H1 (cell line): Measurements from ENCODE around the gene GXYLT2. TPM values are rescaled to one million over a fixed set of nuclear protein-coding genes. Genes with fewer than 3 reads are reported as not detected.

Experiments
- CTCF ChIA-PET: fragments of 300-600 bp; sonication (Branson Sonifier 250); formaldehyde crosslinking; loops from one replicate; lab custom pipeline; 2021; ENCODE audit not compliant: partially characterized antibody; lab: Charles Lee
- POLR2A ChIA-PET: fragments of 300-600 bp; sonication (Branson Sonifier 250); formaldehyde crosslinking; loops from one replicate; lab custom pipeline; 2021; ENCODE audit warnings: inconsistent platforms; ENCODE audit not compliant: partially characterized antibody; lab: Charles Lee
- DNase-seq, 2 experiments: peaks; one replicate each; pipeline versions ENCODE4 v3.0.0 to v3.0.0-alpha.2; 2010 to 2022; ENCODE audit warnings: low spot score in 2 of 2, low read depth in 1 of 2, mixed read lengths in 1 of 2
- FAIRE-seq: peaks from 2 replicates; lab custom pipeline; 2011; peaks lifted over from hg19 to GRCh38; lab: Jason Lieb, UNC
- H2AFZ ChIP-seq: 2 replicates; pipeline ENCODE4 v1.8.1; 2012; ENCODE audit warnings: low read length, inconsistent platforms
- H2AK5ac ChIP-seq: 2 replicates; pipeline ENCODE4 v1.6.1; 2013; ENCODE audit warnings: low read depth, low read length
- H2BK120ac ChIP-seq: replicated peaks from 2 replicates; pipeline ENCODE3; 2013; ENCODE audit warnings: low read depth, low read length, inconsistent platforms
- H2BK12ac ChIP-seq: 2 replicates; pipeline ENCODE4 v1.6.1; 2013; ENCODE audit warnings: low read depth, low read length
- H2BK15ac ChIP-seq: 2 replicates; pipeline ENCODE4 v1.6.1; 2013; ENCODE audit warnings: low read length
- H2BK20ac ChIP-seq: 2 replicates; pipeline ENCODE4 v1.6.1; 2013; ENCODE audit warnings: low read length
- H2BK5ac ChIP-seq: 2 replicates; pipeline ENCODE4 v1.6.1; 2013; ENCODE audit warnings: low read depth, low read length
- H3K14ac ChIP-seq: 2 replicates; pipeline ENCODE4 v1.6.1; 2013; ENCODE audit warnings: inconsistent platforms; ENCODE audit not compliant: insufficient read length
- H3K18ac ChIP-seq: 2 replicates; pipeline ENCODE4 v1.6.1; 2013; ENCODE audit warnings: low read length; ENCODE audit errors: extremely low read depth
- H3K23ac ChIP-seq: 2 replicates; pipeline ENCODE4 v1.6.1; 2013; ENCODE audit warnings: inconsistent platforms; ENCODE audit not compliant: insufficient read length
- H3K23me2 ChIP-seq: 2 replicates; pipeline ENCODE4 v1.6.1; 2013; ENCODE audit warnings: low read depth, low read length
- H3K27ac ChIP-seq: 2 replicates; pipeline ENCODE4 v1.6.1; 2011; ENCODE audit warnings: low read depth, low read length, inconsistent platforms
- H3K27me3 ChIP-seq, 4 experiments: replicated peaks in 1 of 4; 1 replicate in 1 of 4; 2 replicates in 3 of 4; pipeline versions ENCODE4 v1.6.1 to v1.8.1; 2011 to 2013; ENCODE audit warnings: low read length in 3 of 4, mild to moderate bottlenecking in 3 of 4, inconsistent platforms in 2 of 4, mixed read lengths in 2 of 4, moderate library complexity in 1 of 4; ENCODE audit not compliant: control insufficient read depth in 3 of 4, insufficient read depth in 3 of 4; ENCODE audit errors: extremely low read depth in 1 of 4
- H3K36me3 ChIP-seq, 4 experiments: 2 replicates each; pipeline versions ENCODE4 v1.6.1 to v1.8.1; 2011 to 2013; ENCODE audit warnings: mild to moderate bottlenecking in 4 of 4, low read length in 3 of 4, moderate library complexity in 2 of 4, control low read depth in 1 of 4, inconsistent platforms in 1 of 4; ENCODE audit not compliant: insufficient read depth in 4 of 4, control insufficient read depth in 2 of 4
- H3K4ac ChIP-seq: replicated peaks from 2 replicates; pipeline ENCODE3; 2013; ENCODE audit warnings: low read length, low read depth, mixed read lengths, inconsistent platforms; ENCODE audit not compliant: insufficient read length
- H3K4me1 ChIP-seq, 4 experiments: replicated peaks in 1 of 4; 1 replicate in 1 of 4; 2 replicates in 3 of 4; pipeline versions ENCODE4 v1.6.1 to v1.8.1; 2011 to 2013; ENCODE audit warnings: low read length in 3 of 4, inconsistent platforms in 2 of 4, mixed read lengths in 1 of 4; ENCODE audit not compliant: insufficient read depth in 4 of 4, control insufficient read depth in 3 of 4
- H3K4me2 ChIP-seq, 2 experiments: 2 replicates each; pipeline versions ENCODE4 v1.6.1 to v1.8.1; 2011 to 2013; ENCODE audit warnings: low read depth in 2 of 2, low read length in 2 of 2, control low read depth in 1 of 2, inconsistent platforms in 1 of 2, mild to moderate bottlenecking in 1 of 2; ENCODE audit not compliant: insufficient read depth in 1 of 2
- H3K4me3 ChIP-seq, 4 experiments: fragments of 200-600, 300-600 bp in 1 of 4; sonication (generic), shearing (Covaris generic), sonication (Bioruptor Twin) in 1 of 4; 2 replicates each; pipeline versions ENCODE4 v1.5.1 to v1.8.1; 2011 to 2016; ENCODE audit warnings: low read length in 4 of 4, low read depth in 3 of 4, control low read depth in 2 of 4, inconsistent platforms in 2 of 4, mild to moderate bottlenecking in 2 of 4, mixed read lengths in 1 of 4, moderate library complexity in 1 of 4; ENCODE audit not compliant: insufficient read depth in 2 of 4; ENCODE audit errors: extremely low read depth in 1 of 4
- H3K56ac ChIP-seq: replicated peaks from 2 replicates; pipeline ENCODE3; 2013; ENCODE audit warnings: low read depth, mild to moderate bottlenecking, mixed read lengths, low read length, inconsistent platforms; ENCODE audit not compliant: insufficient read length
- H3K79me1 ChIP-seq: 2 replicates; pipeline ENCODE4 v1.6.1; 2013; ENCODE audit warnings: low read depth, low read length, control low read depth
- H3K79me2 ChIP-seq, 2 experiments: 2 replicates each; pipeline versions ENCODE4 v1.6.1 to v1.8.1; 2012 to 2013; ENCODE audit warnings: low read length in 2 of 2, mild to moderate bottlenecking in 2 of 2, inconsistent platforms in 1 of 2; ENCODE audit not compliant: insufficient read depth in 2 of 2, control insufficient read depth in 1 of 2
- H3K9ac ChIP-seq, 4 experiments: replicated peaks in 1 of 4; 1 replicate in 1 of 4; 2 replicates in 3 of 4; pipeline versions ENCODE4 v1.6.1 to v1.8.1; 2011 to 2013; ENCODE audit warnings: low read depth in 3 of 4, low read length in 3 of 4, control low read depth in 2 of 4, mild to moderate bottlenecking in 2 of 4, moderate library complexity in 2 of 4, inconsistent platforms in 1 of 4; ENCODE audit errors: extremely low read depth in 1 of 4
- H3K9me3 ChIP-seq, 2 experiments: 2 replicates each; pipeline versions ENCODE4 v1.6.1 to v1.8.1; 2012 to 2013; ENCODE audit warnings: mild to moderate bottlenecking in 2 of 2, moderate library complexity in 2 of 2, control low read depth in 1 of 2, inconsistent platforms in 1 of 2, low read depth in 1 of 2, low read length in 1 of 2, mixed read lengths in 1 of 2; ENCODE audit not compliant: insufficient read depth in 2 of 2
- H4K20me1 ChIP-seq, 2 experiments: replicated peaks in 1 of 2; 2 replicates each; pipeline versions ENCODE3 to v1.8.1; 2011 to 2013; ENCODE audit warnings: inconsistent platforms in 2 of 2, low read length in 2 of 2, mild to moderate bottlenecking in 1 of 2; ENCODE audit not compliant: insufficient read depth in 2 of 2, control insufficient read depth in 1 of 2
- H4K5ac ChIP-seq: 2 replicates; pipeline ENCODE4 v1.6.1; 2013; ENCODE audit warnings: low read length, low read depth, mixed read lengths, inconsistent platforms; ENCODE audit not compliant: insufficient read length
- H4K8ac ChIP-seq: 2 replicates; pipeline ENCODE4 v1.8.0; 2013; ENCODE audit warnings: mild to moderate bottlenecking, moderate library complexity, low read length, inconsistent platforms; ENCODE audit not compliant: insufficient read depth; ENCODE audit errors: extremely low read depth
- H4K91ac ChIP-seq: replicated peaks from 2 replicates; pipeline ENCODE3; 2013; ENCODE audit warnings: low read length, mixed read lengths, inconsistent platforms; ENCODE audit not compliant: insufficient read length
- RAD21 ChIP-seq, 2 experiments: IDR thresholded peaks in 1 of 2; conservative IDR thresholded peaks in 1 of 2; 2 replicates each; pipeline ENCODE4 v1.6.1; 2011; ENCODE audit warnings: low read depth in 2 of 2, low read length in 2 of 2, improper control_type of control experiment in 1 of 2, inconsistent platforms in 1 of 2, mild to moderate bottlenecking in 1 of 2, moderate library complexity in 1 of 2
- SUZ12 ChIP-seq: fragments of 200-600 bp; sonication (generic); IDR thresholded peaks from 2 replicates; pipeline ENCODE4 v1.6.1; 2012; ENCODE audit warnings: mild to moderate bottlenecking, inconsistent platforms, low read length, moderate library complexity, mixed read lengths
- WGBS, 2 experiments: shearing (Covaris generic) in 1 of 2; methylation state at CpG; one replicate each; pipeline versions ENCODE4 v1.1.6 to v1.1.7; 2013 to 2015; ENCODE audit warnings: low lambda C conversion rate in 2 of 2, mixed read lengths in 2 of 2, inconsistent platforms in 1 of 2, low coverage in 1 of 2, missing lambda C conversion rate in 1 of 2; ENCODE audit not compliant: insufficient replicate concordance in 2 of 2, insufficient coverage in 1 of 2, insufficient read length in 1 of 2; ENCODE audit errors: extremely low coverage in 1 of 2, missing lambda C conversion rate in 1 of 2; 5-methylcytosine and 5-hydroxymethylcytosine counted together
- polyA plus RNA-seq, 7 experiments: library from polyadenylated mRNA; depleted of rRNA in 3 of 7; stranded (reverse) in 5 of 7; unstranded in 2 of 7; fragments of >200 nt in 5 of 7; fragments of 200-250 nt in 2 of 7; gene quantifications; 1 replicate in 5 of 7; 2 replicates in 1 of 7; 4 replicates in 1 of 7; pipeline versions ENCODE4 v1.2.1 to v1.2.3, GENCODE V29; 2011 to 2013; ENCODE audit warnings: missing spikeins in 2 of 7, mixed read lengths in 2 of 7
- total RNA-seq: library from RNA; stranded (reverse); fragmentation: NEBNext Ultra II Directional; extraction: Animal tissue kit (Norgen Biotek cat#: 25700); gene quantifications from 2 replicates; pipeline ENCODE4 v1.2.1, GENCODE V29; 2021
- TF ChIP-seq, protein P1 (sequence below), 3 experiments: IDR thresholded peaks; 1 replicate in 2 of 3; 2 replicates in 1 of 3; pipeline versions ENCODE4 v1.5.1 to v1.6.1; 2011; ENCODE audit warnings: low read length in 3 of 3, mild to moderate bottlenecking in 3 of 3, inconsistent platforms in 2 of 3, low read depth in 1 of 3, moderate library complexity in 1 of 3; ENCODE audit not compliant: insufficient read depth in 1 of 3; ENCODE audit errors: control extremely low read depth in 1 of 3

Gene GXYLT2
- total and polyA plus RNA-seq, 2 of the 8 experiments (the other 6 are each of a cell fraction or from before 2014, with no cell fraction given) = 1.8 to 5.6 TPM

DNA sequence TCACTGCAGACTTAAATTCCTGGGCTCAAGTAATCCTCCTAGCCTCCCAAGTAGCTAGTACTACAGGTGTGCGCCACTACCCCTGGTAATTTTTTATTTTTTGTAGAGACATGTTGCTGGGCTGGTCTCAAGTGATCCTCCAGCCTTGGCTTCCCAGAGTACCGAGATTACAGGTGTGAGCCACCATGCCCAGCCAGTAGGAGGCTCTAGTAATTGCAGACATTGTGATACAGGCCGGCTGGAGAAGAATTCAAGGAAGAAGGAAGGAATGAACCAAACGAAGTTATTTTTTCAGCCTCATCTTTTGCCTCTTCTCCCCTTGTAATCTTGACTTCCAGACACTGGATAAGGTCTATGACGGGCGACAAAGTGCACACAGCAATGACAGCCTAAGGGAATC lies 105.5 kb downstream of the GXYLT2 start:
- Histone ChIP-seq H3K9me3 (no peaks in the 10 kb centered on the region), H3K56ac (no peak overlapping the region), H3K23me2 (0 out of 2 replicates have a peak, but pooled peaks cover 4% of the 10 kb centered on the region), H2BK120ac (no peak overlapping the region), H2BK12ac (no peak overlapping the region), H4K8ac (no peak overlapping the region), H3K9ac (no peak overlapping the region), H3K36me3 (peaks cover 0 to 6% (median 1%) of the 10 kb centered on the region in 4 experiments; a peak in 2 of 8 replicates), H4K20me1 (peaks cover 2 to 4% of the 10 kb centered on the region in 2 experiments), H2AFZ (peak overlapping the region; percentile 96; the same call in 1 of the 2 replicates), H3K27ac (no peak overlapping the region), H3K14ac (no peak overlapping the region), H3K4ac (no peak overlapping the region), H4K91ac (no peak overlapping the region), H3K4me1 (peaks cover 0 to 4% (median under 1%) of the 10 kb centered on the region in 4 experiments; a peak in 4 of 7 replicates), H3K18ac (no peak overlapping the region), H3K27me3 (no peaks in the 10 kb centered on the region), H2BK15ac (no peak overlapping the region), H3K4me3 (no peak overlapping the region), H3K79me1 (no peaks in the 10 kb centered on the region), H3K23ac (no peak overlapping the region), H3K4me2 (no peak overlapping the region), H4K5ac (no peak overlapping the region), H2BK20ac (no peak overlapping the region), H3K79me2 (peaks cover 10 to 13% of the 10 kb centered on the region in 2 experiments; a peak in 3 of 4 replicates), H2BK5ac (no peak overlapping the region), H2AK5ac (no peak overlapping the region)
- no peak for DNase-seq
- no peak for FAIRE-seq
- ChIA-PET CTCF (interaction anchor here (0.7 to 3.2 kb wide), 18 partner anchors 12 to 1114 kb away, joined by 3 to 31 read pairs (median 3); no protein-coding TSS in a partner anchor), POLR2A (interaction anchor here (0.6 to 2.2 kb wide), 5 partner anchors 8 to 78 kb away, joined by 3 to 5 read pairs (median 4); no protein-coding TSS in a partner anchor)
- TF ChIP-seq SUZ12 = no peak
- TF ChIP-seq RAD21 (IDR thresholded peaks at IDR 0.05 in 1 of 2, conservative IDR thresholded peaks at IDR 0.05 in 1 of 2; ENCODE audit: low read depth in 2 of 2, low read length in 2 of 2) = peak in 1 of 2 experiments; percentile 44; a peak in 2 of 4 replicates
- TF ChIP-seq, protein P1, sequence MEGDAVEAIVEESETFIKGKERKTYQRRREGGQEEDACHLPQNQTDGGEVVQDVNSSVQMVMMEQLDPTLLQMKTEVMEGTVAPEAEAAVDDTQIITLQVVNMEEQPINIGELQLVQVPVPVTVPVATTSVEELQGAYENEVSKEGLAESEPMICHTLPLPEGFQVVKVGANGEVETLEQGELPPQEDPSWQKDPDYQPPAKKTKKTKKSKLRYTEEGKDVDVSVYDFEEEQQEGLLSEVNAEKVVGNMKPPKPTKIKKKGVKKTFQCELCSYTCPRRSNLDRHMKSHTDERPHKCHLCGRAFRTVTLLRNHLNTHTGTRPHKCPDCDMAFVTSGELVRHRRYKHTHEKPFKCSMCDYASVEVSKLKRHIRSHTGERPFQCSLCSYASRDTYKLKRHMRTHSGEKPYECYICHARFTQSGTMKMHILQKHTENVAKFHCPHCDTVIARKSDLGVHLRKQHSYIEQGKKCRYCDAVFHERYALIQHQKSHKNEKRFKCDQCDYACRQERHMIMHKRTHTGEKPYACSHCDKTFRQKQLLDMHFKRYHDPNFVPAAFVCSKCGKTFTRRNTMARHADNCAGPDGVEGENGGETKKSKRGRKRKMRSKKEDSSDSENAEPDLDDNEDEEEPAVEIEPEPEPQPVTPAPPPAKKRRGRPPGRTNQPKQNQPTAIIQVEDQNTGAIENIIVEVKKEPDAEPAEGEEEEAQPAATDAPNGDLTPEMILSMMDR (IDR thresholded peaks at IDR 0.05; ENCODE audit: control extremely low read depth in 1 of 3, insufficient read depth in 1 of 3, low read depth in 1 of 3, low read length in 3 of 3) = peak; percentile 22 to 53 (median 27)
- WGBS, 2 experiments = 79% methylated on average over 6 of the region's 6 CpGs; no CpG with 5 or more reads in 1 of the 2 experiments
